ENCODE measurements around the gene RPAIN.
A peak's percentile ranks its signal among the peaks of the same experiment; 100 is the strongest.

The RPAIN gene

GRCh38 chr17:5438716-5439445 is 18.9 kb downstream of the RPAIN start, which contains the start of gene C1QBP:
Gene C1QBP (minus strand): TSS chr17:5439155. CDS start chr17:5439073, 82 bp downstream.
- peak; percentile 94 for TF ChIP-seq CTCF (IDR thresholded peaks at IDR 0.05; ENCODE audit: low read depth, low read length)
- H3K4me3 ChIP-seq (ENCODE audit: low read depth, low read length) = peak within 1 kb of the TSS; percentile 88

GRCh38 chr17:5439446-5439764 is 19.4 kb downstream of the RPAIN start:
- TF ChIP-seq CTCF (IDR thresholded peaks at IDR 0.05; ENCODE audit: low read depth, low read length) = no peak
- H3K4me3 ChIP-seq (ENCODE audit: low read depth, low read length) = peak overlapping the region; percentile 88

GRCh38 chr17:5443728-5444127 is 23.7 kb downstream of the RPAIN start:
- TF ChIP-seq CTCF (IDR thresholded peaks at IDR 0.05; ENCODE audit: low read depth, low read length) = no peak
- no peak overlapping the region for H3K4me3 ChIP-seq (ENCODE audit: low read depth, low read length)

GRCh38 chr17:5444209-5444608 is 24.2 kb downstream of the RPAIN start:
- no peak for TF ChIP-seq CTCF (IDR thresholded peaks at IDR 0.05; ENCODE audit: low read depth, low read length)
- H3K4me3 ChIP-seq (ENCODE audit: low read depth, low read length) = no peak overlapping the region

- TF ChIP-seq CTCF (IDR thresholded peaks at IDR 0.05; ENCODE audit: low read depth, low read length) = no peak
Measured at GRCh38 chr17:5446786-5447185, 26.8 kb downstream of the RPAIN start.

GRCh38 chr17:5464717-5465507 is 44.9 kb downstream of the RPAIN start:
- TF ChIP-seq CTCF (IDR thresholded peaks at IDR 0.05; ENCODE audit: low read depth, low read length) = no peak
- H3K4me3 ChIP-seq (ENCODE audit: low read depth, low read length) = no peak overlapping the region

More at GRCh38 chr17:5446786-5447185, 26.8 kb downstream of the RPAIN start:
- no peak overlapping the region for H3K4me3 ChIP-seq (ENCODE audit: low read depth, low read length)

GRCh38 chr17:5466295-5466694 is 46.3 kb downstream of the RPAIN start:
- no peak for TF ChIP-seq CTCF (IDR thresholded peaks at IDR 0.05; ENCODE audit: low read depth, low read length)
- H3K4me3 ChIP-seq (ENCODE audit: low read depth, low read length) = no peak overlapping the region
